Stimulated activated CD8-positive, alpha-beta memory T cell treated with anti-CD3 and anti-CD28 coated beads, Interleukin-4, amount 100 ng/mL, for 24 hours (primary cell): ENCODE results near the gene ACOT12.
"Not testable (repeated sequence)": the region's sequence is repeated elsewhere in the genome, so short reads cannot be mapped to it uniquely, and the experiment has no call there.

Experiments used
- DNase-seq: peaks from one replicate; pipeline ENCODE4 v3.0.0-alpha.2; 2020; ENCODE audit warnings: low read depth

The ACOT12 gene

DNA sequence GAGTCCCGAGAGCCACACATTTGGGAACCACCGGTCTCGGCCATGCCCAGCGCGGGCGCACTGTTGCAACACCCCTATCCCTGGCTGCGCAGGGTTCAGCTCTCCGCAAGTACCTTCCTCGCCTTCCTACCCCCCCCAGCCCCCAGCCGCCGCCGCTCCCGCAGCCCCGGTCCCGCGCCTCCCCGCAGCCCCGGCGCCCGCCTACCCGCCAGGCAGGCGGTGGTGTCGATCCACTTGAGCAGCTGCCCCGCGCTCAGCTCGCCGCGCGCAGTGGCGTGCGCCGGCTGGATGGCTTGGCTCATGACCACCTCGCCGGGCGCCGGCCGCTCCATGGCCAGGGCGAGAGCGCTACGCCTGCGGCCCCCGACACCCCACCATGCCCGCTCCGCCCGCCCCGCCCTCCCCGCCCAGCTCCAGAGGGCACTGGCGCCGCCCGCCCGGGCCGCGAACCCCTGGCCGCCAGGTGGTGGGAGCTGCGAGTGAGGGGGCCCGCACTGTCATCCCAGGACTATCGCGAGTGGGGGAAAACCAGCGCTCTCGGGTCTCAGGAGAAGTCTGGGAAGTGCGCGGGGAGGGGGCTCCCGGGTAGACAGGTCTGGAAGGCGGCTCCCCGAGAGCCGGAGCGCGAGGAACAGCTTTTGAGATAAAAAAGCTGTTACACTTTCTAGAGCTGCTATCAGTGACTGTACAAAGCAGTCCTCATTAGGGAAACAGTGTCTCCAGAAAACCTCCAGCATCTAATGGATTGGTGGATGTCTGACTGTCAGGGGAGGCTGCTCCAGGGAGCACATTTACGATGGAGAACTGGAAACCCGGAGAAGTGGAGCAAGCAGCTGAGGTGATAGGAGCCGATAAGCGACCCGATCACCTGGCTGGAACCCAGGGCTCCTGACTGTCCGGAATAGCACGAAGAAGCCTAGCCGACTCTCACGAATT lies at the start of gene ACOT12:
ACOT12 (minus strand) TSS at position 352 of the 936 bp plus-strand sequence; CDS start at position 332, 20 bp downstream.
- DNase-seq, result no peak

DNA sequence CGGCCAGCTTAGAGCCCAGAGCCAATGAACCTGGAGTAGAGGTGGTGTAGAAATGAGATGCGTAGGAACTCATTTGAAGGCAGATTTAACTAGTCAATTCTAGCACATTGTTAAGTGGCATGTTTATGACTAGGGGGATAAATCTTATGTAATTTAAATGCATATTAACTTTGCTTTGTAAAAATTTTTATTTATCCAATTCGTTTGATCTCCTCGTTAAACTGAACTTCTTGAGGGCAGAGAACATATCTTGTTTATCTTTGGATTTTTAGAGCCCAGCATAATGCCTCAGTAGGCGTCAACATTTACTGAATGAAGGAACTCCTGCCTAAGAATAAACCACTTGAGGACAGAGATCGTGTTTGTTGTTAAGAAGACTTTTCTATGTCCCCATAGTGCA lies 41.1 kb upstream of the ACOT12 start:
- DNase-seq, result no peak

DNA sequence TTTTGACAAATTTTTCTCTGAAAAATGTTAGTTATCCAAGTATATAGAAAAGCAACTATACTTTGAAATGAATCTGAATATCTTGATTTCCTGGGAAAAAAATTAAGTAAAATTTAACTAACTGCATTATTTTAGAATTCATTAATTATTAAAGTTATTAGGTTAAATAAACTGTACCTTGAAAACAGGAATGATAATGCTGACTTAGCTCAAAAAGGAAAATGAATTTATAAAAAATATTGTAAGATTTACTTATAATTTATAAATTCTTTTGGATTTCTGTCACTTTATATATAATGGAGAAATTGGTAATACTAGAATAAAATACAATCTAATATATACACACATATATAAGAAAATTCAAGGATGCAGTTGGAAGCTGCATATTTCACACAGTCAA lies 36.1 kb upstream of the ACOT12 start:
- no peak for DNase-seq

DNA sequence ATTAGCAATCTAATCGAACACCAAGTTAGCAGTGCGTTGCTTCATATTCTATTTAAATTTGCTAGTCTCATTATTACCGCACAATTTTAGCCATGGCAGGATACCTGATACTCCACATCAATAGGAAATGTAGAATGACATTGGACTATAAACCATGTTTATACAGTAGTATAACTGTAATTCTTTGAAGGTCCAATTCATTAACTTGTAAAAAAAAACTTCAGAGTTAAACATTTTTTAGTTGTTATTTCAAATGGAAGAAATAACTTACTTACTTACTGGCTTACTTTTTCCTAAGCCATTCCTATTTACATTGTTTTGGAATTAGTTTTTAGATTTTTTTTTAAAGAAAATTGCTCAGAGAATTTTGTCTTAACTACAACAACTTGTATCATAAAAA lies 35.4 kb upstream of the ACOT12 start:
- no peak for DNase-seq

DNA sequence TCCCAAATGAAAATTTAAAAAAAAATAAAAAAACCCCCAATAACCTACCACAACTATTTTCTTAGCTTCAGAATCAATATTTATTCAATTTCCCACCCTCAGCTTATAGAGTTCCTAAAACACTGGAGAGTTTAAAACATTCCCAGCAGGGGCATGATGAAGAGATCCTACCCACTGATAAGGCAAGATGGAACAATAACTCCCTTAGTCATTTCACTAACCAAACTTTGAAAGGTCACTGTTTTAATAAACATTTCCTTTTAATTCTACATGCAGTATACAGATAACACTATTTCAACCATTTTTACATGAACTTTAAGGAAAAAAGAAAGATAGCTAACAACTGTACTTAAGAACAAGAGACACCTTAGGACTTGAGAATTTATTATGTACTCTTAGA lies 34.9 kb upstream of the ACOT12 start:
- no peak for DNase-seq

DNA sequence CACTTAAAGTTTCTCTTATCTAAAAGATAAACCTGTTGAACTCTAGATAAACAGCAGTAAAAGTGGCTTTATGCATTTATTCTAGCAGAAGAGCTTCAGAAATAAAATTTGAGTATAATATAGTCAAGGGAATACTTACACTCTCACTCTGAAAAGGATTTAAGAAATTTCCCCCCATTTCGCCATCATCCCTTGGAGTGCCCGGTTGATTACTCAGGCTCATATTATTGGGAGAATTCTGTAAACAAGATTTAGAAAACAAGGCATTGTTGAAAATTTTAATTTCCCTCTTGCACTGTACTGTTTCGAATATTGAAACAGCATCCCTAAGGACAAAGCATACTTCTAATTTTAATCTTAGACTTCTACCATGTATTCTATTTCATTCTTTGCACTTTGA lies 34.5 kb upstream of the ACOT12 start:
- DNase-seq, result no peak

DNA sequence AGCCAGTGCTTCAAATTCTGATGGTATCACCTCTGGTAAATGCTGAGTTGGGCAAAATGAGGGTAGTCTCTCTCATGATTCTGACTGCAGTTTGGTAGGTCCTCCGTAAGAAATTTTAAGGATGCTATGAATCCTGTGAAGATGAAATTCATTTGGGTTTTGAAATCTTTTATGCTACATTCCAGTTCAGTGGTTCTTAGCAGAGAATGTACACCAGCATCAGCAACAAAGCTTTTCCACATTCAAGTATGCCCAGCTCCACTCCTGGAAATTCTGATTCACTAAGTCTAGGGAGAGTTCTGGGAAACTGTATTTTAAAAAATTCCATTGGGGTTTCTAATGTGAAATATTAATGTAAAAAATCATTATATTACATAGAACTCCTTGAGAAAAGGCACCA lies 33.6 kb upstream of the ACOT12 start:
- no peak for DNase-seq

DNA sequence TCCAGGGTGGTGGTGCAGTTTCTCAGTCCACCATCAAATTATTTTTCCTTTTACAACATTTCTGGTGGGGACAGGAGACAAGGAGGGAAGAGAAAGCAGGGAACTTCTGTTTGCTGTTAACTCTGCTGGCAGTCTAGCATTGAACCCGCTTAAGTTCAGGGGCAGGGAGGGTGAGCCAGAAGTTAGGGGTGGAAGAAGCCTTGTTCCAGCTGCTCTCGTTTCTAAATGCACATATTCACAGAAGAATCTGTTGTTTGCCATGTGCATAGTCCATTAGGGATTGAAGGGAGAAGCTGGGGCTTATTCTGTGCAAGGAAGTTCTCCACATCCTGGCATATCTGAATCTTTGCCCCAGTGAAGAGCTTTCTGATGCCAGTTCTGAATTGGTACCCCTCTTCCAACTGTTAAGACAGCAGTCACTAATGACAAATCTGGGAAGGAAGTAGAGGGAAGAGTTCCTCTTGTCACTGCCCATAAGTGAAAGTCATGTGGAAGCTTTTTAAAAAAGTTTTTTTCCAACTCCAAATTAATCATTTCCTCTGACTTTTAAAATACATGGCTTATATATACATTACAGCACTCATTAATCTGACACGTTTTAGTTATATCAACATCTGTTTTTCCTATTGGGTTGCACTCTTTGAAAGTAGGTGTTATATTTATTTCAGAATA lies 32.6 kb upstream of the ACOT12 start:
- no peak for DNase-seq

DNA sequence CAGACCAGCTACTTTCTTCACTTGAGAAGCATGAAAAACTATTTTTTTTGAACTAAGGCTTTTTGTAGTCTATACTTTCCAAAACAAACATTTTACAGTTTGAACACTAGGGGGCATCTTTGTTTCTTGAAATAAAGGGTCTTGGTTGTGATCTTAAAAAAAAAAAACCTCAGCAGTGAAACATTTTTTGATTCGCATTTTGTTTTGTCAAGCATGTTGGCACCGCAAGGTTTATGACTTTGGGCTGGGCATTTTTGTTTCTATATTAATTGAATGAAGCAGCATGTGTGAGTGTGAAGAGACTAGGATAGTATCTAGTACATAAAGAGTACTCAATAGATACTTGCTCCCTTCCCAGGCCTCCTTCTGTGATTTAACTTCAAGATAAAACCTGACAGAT lies 31.6 kb upstream of the ACOT12 start:
- no peak for DNase-seq

DNA sequence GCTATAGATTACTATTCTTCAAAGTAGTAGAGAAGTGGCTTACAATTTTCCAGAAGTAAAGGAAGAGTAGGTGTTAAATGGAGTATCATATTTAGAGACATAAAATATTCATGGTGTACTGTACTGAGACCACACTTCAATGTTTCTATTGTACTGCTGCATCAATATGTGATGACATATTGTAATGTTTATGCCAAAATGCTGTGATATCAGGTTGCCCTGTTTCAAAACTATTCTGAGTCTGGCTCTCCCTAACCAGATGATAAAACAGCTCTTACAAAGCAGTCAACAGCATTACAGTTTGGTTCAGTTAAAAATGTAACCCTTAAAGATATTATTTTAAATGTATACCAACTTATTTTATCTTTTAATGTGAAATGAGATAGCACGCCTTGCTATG lies 30.8 kb upstream of the ACOT12 start:
- no peak for DNase-seq

DNA sequence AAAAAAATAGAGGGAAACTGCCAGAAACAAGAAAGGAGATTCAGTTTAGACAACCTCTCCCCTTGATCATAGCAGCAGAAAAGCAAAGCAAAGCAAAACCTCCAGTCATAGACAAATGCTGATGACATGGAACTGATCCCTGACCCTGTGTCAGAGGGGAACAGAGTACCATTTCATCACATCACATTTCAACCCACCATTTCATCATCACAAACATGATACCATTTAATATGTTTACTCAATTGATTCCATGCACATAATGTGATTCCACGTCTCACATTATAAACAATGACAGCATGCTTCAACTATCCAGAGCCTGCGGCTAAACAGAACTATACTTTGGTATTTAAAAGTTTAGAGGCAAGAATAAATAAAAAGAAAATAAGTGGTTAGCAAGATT lies 28.7 kb upstream of the ACOT12 start:
- DNase-seq, result no peak

DNA sequence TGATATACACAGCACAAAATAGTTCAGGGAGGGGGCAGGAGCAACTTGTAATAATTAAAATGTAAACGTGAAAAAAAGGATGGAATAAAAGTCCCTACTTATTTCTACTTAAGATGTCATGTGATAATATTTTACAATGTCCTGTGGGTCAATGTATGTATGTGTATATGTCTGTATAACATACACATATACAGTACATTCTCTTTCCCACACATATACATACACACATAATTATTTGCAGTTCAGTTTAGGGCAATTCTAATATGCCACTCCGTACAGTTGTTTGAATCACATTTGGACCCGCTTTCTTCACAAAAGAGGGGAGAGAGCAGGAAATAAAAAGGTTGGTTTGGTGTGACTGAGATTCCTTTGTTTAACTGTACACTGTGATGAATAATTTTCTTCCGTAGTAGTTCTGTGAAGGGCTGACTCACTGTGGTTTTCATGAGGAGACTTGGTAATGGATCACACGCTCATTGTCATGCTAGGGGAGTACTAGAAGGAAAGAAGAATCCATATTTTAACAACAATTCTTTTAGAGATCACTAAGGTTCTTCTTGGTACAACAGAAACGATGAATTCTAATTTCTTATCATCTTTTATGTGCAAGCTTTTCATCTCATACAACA lies 26.2 kb upstream of the ACOT12 start:
- no peak for DNase-seq

DNA sequence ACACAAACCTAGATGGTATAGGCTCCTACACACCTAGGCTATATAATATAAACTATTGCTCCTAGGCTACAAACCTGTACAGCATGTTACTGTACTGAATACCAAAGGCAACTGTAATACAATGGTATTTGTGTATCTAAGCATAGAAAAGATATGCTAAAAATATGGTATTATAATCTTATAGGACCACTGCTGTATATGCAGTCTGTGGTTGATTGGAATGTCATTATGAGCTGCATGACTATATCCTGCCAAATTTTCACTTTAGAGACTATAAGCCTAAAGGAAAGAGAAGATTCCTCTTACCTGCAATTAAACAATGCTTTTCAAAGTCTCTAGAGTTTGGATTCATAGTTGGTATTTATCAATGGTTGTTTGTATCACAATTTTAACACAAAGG lies 24.7 kb upstream of the ACOT12 start:
- no peak for DNase-seq

DNA sequence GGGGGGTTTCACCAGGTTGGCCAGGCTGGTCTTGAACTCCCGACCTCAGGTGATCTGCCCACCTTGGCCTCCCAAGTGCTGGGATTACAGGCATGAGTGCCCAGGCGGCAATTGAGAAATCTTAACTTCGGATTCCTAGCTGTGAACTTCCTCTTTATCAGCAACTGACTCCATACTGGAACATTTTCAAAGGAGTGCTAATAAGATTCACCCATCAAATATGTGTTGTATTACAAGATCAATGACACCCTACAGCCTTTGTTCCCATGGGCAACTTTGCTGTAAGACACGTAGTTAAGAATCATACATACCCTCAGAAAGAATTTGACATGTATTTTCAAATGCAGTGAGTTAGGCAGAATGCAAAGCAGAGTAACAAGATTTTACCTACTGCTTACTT lies 23.1 kb upstream of the ACOT12 start:
- DNase-seq, result no peak

DNA sequence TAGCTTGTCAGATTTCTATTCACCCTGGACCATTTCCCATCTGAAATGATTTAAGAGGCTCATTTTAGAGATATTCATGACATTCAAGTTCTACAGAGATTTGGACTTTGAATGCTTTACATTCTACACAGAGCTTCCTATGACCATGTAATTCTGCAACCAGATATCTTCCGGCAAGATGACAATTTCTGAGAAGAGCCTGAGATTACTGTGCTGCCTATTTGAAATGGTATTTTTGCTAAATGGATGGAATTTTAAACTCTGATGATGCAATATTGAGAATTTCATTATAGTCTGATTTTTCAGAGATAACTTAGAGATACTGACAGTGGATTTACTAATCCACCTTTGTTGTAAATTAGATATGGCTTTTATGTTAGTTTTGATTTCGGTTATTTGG lies 16.0 kb upstream of the ACOT12 start:
- no peak for DNase-seq

DNA sequence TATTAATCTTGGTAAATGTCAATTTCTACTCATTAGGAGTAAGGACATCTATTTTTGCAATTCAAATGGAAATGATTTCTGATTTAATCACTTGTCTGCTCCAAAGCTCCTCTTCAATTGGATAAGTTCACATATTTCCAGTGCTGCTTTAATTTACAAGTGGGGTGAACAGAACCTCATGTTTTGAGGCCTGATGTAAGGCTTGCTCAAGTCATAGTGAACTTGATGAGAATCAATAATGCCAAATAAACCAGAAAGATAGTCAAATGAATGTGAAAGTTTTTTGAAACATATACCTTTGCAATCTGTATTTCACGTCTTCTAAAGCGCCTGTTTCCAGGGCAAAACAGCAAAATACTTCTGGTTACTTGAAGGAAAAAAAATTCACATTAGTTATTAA lies 15.4 kb upstream of the ACOT12 start:
- no peak for DNase-seq

DNA sequence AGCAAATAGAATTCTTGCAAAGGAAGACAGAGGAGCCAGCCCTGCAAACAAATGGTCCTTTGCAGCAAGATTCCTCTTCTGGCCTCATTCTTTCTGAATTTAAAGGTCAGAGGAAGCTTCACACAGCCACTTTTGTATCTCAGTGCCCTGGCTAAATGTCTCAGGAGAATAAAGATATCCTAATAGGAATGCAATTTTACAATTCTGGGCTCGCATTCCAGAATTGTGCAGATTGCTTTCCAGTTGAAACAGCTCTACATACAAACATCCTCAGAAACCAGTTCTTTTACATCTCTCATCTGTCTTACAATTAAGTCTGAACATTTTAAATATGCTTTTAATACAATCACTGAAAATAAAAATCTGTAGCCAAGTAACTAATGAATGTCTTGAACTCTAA lies 14.6 kb upstream of the ACOT12 start:
- DNase-seq, result no peak

DNA sequence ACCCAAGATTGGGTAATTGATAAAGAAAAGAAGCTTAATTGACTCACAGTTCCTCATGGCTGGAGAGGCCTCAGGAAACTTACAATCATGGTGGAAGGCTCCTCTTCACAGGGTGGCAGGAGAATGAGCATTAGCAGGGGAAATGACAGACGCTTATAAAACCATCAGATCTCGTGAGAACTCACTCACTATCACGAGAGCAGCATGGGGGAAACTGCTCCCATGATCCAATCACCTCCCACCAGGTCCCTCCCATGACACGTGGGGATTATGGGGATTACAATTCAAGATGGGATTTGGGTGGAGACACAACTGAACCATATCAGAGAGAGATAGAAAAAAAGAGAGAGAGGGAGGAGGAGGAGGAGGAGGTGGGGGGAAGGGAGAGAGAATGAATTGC lies 13.9 kb upstream of the ACOT12 start:
- not testable (repeated sequence) for DNase-seq

DNA sequence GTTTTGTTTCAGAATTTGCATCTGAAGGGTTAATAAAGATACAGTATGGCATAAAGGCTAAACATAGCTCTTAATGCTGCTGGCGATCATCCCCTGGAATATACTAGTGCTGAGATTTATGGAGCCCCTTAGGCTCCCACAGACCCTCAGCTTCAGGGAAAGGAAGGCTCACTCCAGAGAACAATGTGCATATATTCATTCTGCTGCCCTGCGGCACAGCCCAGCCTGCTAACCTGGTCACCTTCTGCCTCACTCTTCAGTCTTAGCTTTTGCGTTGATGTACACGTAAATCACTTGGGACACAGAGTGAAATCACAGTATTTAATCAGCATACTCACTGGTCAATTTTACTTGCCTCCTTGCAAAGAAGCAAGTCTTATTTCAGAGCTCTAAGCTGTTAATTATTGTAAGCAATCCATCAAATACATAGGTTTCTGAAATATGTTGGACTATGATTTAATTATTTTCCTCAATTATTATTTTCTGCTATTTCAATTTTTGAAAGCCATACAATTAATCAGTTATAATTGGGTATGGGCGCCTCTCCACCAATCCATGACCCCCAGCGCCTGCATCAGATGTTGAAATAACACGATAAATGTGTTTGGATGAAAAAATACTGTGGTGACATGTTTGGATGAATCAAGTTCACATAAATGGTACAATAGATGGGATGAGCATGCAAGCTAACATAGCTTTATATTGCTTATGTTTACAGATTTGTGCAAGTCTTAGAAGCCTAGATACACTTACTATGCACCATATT lies 11.4 kb upstream of the ACOT12 start:
- DNase-seq, result no peak

DNA sequence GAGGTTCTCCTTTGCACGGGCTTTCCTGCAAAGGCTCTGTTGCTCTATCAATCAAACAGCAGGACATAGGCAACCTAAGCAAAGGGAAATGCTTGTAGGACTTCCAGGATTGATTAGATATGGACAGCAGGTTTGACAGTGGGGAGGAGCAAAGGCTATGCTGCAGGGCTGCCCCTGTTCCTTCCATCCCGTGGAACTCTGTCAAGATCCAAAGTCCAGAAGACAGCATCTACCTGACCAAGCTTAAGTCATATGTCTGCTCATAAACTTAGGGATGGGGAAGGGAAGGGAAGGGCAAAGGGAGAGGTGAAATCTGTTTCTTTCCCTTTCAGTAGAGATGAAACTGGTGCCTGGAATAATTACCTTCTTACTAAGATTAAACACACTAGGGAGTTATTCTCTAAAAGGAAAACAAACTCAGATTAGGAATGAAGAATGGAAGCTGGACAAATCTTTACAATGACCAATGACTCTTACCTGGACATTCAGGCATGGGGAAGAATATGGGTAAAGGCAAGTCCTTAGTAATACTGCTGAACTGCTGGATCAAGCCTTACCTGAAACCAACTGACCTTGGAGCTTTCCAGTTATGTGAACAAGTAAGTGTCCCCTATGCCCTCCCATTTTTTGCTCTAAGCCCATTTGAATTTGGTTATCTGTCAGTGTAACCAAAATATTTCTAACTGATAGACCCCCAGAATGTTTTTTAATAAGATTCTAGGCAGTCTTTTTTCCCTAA lies 8.4 kb upstream of the ACOT12 start:
- no peak for DNase-seq

DNA sequence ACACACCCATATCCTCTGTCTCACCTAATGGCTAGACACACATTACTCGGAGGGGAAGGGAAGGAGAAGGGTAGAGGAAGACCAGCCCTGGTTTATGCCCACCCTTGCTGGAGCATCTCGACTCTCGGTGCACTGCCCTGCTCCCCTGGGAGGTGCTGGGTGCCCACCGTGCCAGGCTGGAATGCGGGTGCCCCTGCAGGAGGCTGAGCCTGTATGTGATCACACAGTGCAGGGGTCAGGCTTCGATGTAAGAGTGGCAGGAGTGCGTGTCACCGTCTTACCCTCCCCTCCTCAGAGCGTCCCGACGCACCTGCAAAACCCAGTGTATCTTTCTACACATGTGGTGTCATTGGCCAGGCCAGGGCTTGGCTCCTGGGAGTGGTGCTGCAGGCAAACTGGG lies 7.3 kb upstream of the ACOT12 start:
- no peak for DNase-seq

DNA sequence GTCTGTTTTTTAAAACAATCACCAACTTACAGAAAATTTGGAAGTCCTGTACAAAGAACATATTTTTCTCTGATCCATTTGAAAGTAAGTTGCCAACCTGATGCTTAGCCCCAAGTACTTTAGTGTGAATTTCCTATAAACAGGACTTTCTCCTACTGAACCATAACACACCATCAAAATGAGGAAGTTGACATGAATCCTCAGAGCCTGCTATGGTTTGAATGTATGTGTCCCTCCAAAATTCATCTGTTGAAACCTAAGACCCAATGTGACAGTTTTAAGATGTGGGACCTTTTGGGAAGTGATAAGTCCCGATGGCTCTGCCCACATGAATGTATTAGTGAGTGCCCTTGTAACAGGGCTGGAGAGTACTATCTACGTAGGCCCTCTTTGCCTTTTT lies 6.4 kb upstream of the ACOT12 start:
- DNase-seq, result no peak
